ENCODE measurements around the gene GINS2.

GINS2 gene

DNA sequence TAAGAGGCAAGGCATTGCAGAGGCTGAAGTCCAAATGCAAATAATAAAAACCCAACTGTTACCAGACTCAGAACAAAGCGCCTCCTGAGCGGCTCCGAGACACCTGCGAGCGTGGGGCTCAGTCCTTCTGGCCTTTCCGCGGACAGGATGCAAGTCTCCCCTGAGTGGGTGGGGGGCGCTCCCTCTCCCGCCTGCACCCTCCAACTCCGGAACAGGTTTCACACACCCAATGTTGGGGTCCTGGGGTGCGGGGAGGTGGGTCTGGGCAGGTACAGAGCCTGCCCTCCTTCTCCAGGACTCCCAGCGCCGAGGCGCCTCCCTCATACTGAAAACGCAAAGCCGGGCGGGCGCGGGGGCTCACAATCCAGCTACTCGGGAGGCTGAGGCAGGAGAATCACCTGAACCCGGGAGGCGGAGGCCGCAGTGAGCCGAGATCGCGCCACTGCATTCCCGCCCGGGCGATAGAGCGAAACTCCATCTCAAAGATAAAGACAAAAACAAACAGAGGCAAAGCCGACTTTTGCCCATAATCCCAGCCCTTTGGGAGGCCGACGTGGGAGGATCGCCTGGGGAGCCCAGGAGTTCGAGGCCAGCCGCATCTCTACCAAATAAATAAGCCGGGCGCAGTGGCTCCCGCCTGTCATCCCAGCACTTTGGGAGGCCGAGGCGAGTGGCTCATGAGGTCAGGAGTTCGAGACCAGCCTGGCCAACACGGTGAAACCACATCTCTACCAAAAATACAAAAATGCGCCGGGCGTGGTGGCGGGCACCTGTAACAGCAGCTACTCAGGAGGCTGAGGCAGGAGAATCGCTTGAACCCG, 893 bp downstream of the GINS2 start:
- no peak for DNase-seq

DNA sequence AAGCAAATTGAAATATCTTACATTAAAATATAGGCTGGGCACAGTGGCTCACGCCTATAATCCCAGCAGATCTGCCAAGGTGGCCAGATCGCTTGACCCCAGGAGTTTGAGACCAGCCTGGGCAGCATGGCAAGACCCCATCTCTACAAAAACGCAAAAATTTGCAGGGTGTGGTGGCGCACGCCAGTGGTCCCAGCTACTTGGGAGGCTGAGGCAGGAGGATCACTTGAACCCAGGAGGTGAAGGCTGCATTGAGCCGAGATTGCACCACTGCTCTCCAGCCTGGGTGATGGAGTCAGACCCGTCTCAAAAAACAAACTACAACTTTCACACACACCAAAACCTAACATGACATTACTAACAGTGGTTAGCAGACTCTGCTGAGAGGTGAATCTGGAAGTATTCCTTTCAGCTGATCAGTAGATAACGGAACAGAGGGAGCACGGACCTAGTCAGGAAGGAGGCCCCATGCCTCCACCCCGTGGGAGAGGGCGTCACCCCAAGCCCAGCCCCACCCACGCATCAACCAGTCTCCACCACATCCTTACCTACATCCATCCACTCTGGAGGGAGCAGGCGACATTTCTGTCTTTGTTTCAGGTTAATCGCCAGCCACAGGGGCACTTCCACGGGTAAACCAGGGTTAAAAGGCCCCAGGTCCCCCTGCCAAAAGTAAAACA, 1.7 kb downstream of the GINS2 start:
- no peak for DNase-seq

DNA sequence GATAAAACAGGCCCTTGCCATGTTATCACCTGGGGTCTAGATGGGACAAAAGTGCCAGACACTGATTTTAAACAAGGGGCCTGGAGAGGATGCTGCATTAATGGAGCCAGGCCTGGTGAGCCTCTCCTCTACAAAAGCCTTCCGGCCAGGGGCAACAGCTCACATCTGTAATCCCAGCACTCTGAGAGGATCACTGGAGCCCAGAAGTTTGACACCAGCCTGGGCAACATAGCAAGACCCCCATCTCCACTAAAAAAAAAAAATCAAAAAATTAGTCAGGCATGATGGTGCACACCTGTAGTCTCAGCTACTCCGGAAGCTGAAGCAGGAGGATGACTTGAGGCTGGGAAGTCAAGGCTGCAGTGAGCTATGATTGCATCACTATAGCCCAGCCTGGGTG, 3.5 kb downstream of the GINS2 start:
- DNase-seq: no peak

DNA sequence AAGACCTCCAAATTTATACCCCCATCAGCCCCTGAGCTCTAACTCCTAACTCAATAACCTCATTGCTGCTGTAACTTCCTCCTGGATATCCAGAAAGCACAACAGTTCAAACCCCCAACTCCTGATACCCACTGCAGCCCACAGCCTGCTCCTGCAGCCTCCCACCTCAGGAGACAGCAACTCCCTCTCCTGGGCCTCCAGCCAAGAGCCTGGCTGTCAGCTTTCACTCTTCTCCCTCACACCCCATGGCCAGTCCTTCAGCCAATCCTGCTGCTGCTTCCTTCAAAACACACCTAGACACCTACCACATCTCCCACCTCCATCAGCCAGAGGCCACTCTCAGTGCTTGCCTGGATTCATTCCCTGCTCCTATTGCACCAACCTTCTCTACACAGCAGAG, 5.4 kb downstream of the GINS2 start:
- no peak for DNase-seq

GRCh38 chr16:85682516-85682915, 6.2 kb downstream of the GINS2 start:
- DNase-seq: no peak

DNA sequence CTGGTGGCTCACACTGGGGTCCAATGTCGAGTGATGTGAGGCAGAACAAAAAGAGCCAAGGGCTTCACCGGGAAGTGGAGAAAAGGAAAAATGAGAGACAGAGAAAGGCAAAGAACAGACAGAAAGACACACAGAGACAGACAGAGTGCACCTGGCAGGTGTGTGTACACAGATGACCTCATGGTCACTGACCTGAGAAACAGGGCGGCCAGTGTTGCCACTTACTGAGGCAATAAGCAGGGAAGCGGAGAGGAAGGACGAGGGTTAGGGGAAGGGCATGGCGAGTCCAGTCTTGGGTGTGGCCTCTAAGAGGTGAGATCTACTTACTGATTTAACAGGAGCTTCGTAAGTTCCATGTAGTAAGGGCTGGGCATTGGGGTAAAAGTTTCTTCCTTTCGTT, 7.5 kb downstream of the GINS2 start:
- no peak for DNase-seq

GRCh38 chr16:85680352-85680944, 8.3 kb downstream of the GINS2 start:
- no peak for DNase-seq

GRCh38 chr16:85679870-85680269, 8.9 kb downstream of the GINS2 start:
- no peak for DNase-seq

DNA sequence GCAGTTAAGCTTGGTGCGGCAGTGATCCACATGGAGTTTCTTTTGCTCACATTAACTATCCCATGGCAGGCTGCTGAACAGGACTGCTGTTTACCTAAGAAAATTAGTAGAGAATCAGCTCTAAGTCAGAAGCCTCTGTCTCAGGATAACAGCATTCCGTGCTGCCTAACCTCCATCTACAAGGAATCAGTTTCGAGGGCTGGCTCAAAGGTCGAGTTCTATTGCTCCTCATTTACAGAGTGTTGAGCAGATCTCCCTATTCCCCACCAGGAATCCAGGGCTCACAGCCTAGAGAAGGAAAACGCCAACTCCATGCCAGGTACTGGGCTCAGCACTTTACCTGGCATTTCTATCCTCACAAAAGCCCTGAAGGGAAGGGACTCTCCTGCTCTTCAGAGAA, 9.9 kb downstream of the GINS2 start:
- DNase-seq: no peak

DNA sequence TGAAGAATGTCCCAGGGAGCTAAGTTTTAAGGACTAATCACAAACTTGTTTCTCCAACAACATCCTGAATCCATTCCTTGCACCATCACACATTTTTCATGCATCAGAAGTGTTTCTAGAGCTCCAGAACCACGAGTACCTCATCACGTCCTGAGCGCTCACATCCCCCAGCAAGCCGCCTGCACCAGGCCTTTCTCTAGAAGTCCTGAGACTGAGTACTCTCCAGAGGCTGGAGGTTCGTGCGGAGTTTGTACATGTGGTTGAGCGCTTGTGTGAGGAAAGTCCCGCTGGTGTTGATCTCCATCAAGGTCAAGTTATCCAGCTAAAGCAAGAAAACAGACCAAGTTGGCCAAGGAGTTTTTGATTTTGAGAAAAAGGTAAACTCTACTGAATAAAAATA, 10.7 kb downstream of the GINS2 start:
- no peak for DNase-seq

GRCh38 chr16:85677383-85677967, 11.3 kb downstream of the GINS2 start:
- DNase-seq: no peak

- no peak for DNase-seq
These were observed 12.3 kb downstream of the GINS2 start for GRCh38 chr16:85676466-85676865.

- peak; percentile 52 for DNase-seq
These were observed 13.4 kb downstream of the GINS2 start for GRCh38 chr16:85675251-85675874.

DNA sequence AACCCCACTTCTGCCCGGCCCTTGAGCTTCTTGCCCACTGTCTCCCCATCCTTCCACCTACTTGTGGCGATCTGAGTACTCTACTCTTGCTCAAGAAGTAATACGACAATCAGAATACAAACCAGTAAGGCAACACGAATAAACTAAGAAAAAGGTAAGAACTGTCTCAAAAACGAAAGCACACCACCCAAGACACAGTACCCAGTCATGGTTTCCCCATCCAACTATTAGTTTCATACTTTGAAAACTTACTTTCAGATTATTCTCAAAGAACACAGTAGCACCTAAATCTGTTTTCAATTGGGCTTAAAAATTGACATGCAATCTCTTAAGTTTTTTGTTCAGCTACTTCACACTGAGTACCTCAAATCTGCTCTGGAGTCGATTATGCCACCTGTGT, 13.9 kb downstream of the GINS2 start:
- no peak for DNase-seq

DNA sequence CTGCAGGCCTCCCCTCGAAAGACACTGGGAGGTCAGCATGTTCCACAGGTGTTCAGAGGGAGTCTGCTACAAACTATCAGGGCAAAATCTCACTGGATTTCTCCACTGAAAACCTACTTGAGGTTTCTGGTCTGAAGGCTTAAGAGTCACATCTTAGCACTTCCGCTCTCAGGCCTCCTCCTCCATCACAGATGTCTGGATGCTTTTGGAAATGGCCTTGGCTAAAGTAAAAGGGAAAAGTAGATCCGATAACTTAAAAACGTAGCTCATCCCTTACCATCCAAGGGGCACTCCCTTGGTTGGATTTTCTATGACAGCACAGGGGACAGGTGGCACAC, 14.4 kb downstream of the GINS2 start:
- DNase-seq: no peak

- DNase-seq: no peak
These were observed 15.0 kb downstream of the GINS2 start for GRCh38 chr16:85673529-85674417.

DNA sequence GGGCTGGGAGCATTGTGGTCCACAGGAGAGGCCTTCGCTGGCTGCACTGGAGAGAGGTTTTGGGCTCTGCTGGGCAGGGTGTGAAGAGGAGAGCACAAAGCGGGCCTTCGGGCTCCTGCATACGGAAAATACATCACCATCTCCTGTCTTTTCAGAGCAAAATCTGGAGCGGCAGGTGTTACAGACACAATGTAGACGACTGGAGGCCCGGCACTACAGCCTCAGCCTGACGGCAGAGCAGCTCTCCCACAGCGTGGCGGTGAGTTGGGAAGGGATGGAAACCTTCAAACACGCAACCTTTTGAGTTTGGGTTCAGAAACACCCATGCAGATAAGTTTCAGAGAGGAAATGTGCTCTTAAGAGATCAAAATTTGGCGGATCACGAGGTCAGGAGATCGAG, 17.9 kb downstream of the GINS2 start:
- no peak for DNase-seq

DNA sequence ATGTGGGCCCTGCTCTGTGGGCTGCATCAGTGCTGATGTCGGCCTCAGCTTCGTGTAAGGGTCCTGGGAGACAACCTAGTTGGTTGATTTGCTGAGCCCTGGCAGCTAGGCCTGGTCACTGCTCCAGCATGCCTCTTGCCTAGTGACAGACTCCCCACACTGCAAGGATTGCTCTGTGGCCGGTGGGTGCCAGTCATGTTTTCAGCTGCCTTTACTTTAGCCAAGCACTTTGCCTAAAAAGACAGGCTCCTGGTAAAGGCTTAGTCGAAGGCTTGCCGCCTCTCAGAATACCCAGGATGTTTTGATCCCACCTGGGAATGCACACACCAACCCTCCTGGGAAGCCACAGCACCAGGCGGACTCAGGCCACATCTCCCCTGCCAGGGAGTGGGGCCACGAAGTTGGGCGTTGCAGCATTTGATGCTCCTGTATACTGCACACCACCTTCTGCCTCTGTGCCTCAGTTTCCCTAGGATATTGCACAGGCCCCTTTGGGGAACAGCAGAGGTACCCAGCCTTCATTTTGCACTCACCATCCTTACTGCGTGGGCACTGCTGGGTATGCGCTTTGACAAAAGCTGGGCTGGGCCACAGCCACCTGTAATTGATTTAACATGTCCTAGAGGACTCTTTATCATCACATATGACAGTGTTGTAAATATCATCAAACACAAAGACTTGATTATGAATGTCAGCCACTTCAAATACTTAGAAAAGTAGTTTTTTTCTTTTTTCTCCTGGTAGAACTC, 19.9 kb downstream of the GINS2 start:
- DNase-seq: no peak

GRCh38 chr16:85667841-85668413, 20.8 kb downstream of the GINS2 start:
- DNase-seq: no peak

GRCh38 chr16:85667261-85667660, 21.5 kb downstream of the GINS2 start:
- DNase-seq: no peak

GRCh38 chr16:85665929-85666328, 22.8 kb downstream of the GINS2 start:
- DNase-seq: no peak

Measured in eye (tissue), 1 donor.